Neuronal stem cell (in vitro differentiated cells): ENCODE measurements around the gene RPGR.

Source experiments
- DNase-seq: peaks from one replicate; pipeline ENCODE4 v3.0.0-alpha.2; 2013; ENCODE audit warnings: low spot score
- H2AFZ ChIP-seq: one replicate; pipeline ENCODE4 v1.6.1; 2013; ENCODE audit warnings: mild to moderate bottlenecking, low read length, inconsistent platforms
- H2AK5ac ChIP-seq: 2 replicates; pipeline ENCODE4 v1.6.1; 2013; ENCODE audit warnings: low read depth, mild to moderate bottlenecking, inconsistent platforms, low read length, moderate library complexity, mixed read lengths
- H2BK120ac ChIP-seq: 2 replicates; pipeline ENCODE4 v1.6.1; 2013; ENCODE audit warnings: low read depth, mild to moderate bottlenecking, inconsistent platforms, low read length, moderate library complexity, mixed read lengths
- H2BK12ac ChIP-seq: one replicate; pipeline ENCODE4 v1.6.1; 2013; ENCODE audit warnings: low read length, inconsistent platforms
- H2BK15ac ChIP-seq: 2 replicates; pipeline ENCODE4 v1.6.1; 2013; ENCODE audit warnings: mild to moderate bottlenecking, low read length, inconsistent platforms, mixed read lengths
- H2BK5ac ChIP-seq: one replicate; pipeline ENCODE4 v1.6.1; 2013; ENCODE audit warnings: inconsistent platforms, mild to moderate bottlenecking, low read length, moderate library complexity
- H3K14ac ChIP-seq: one replicate; pipeline ENCODE4 v1.6.1; 2013; ENCODE audit warnings: low read length, inconsistent platforms
- H3K18ac ChIP-seq: 2 replicates; pipeline ENCODE4 v1.6.1; 2013; ENCODE audit warnings: low read length, inconsistent platforms
- H3K23ac ChIP-seq: 2 replicates; pipeline ENCODE4 v1.6.1; 2013; ENCODE audit warnings: low read depth, mild to moderate bottlenecking, mixed read lengths, low read length, inconsistent platforms; ENCODE audit not compliant: poor library complexity
- H3K27ac ChIP-seq: replicated peaks from 3 replicates; pipeline ENCODE4 v1.5.1; 2013; ENCODE audit warnings: low read length, inconsistent platforms
- H3K27me3 ChIP-seq, 3 experiments: 2 replicates each; pipeline ENCODE4 v1.6.1; 2013; ENCODE audit warnings: low read length in 3 of 3, mild to moderate bottlenecking in 2 of 3, inconsistent platforms in 1 of 3, low read depth in 1 of 3, mixed read lengths in 1 of 3, moderate library complexity in 1 of 3; ENCODE audit not compliant: control insufficient read depth in 3 of 3, insufficient read depth in 3 of 3
- H3K36me3 ChIP-seq, 2 donors: replicated peaks in 1 of 2; 2 replicates each; pipeline ENCODE4 v1.6.1; 2013; ENCODE audit warnings: low read length in 2 of 2; ENCODE audit not compliant: control insufficient read depth in 2 of 2, insufficient read depth in 2 of 2
- H3K4ac ChIP-seq: 2 replicates; pipeline ENCODE4 v1.6.1; 2013; ENCODE audit warnings: inconsistent platforms, mild to moderate bottlenecking, low read length, moderate library complexity
- H3K4me1 ChIP-seq, 2 donors: 1 replicate in 1 of 2; 2 replicates in 1 of 2; pipeline ENCODE4 v1.6.1; 2013; ENCODE audit warnings: low read length in 2 of 2, low read depth in 1 of 2; ENCODE audit not compliant: control insufficient read depth in 2 of 2, insufficient read depth in 1 of 2
- H3K4me2 ChIP-seq: one replicate; pipeline ENCODE4 v1.6.1; 2013; ENCODE audit warnings: mild to moderate bottlenecking, low read length, inconsistent platforms; ENCODE audit not compliant: insufficient read depth, poor library complexity, severe bottlenecking
- H3K4me3 ChIP-seq, 2 donors: 2 replicates each; pipeline ENCODE4 v1.5.1; 2013; ENCODE audit warnings: low read length in 2 of 2, mild to moderate bottlenecking in 2 of 2, inconsistent platforms in 1 of 2, moderate library complexity in 1 of 2
- H3K79me1 ChIP-seq: one replicate; pipeline ENCODE4 v1.6.1; 2013; ENCODE audit warnings: low read depth, mild to moderate bottlenecking, inconsistent platforms, low read length, moderate library complexity
- H3K9ac ChIP-seq: one replicate; pipeline ENCODE4 v1.6.1; 2013; ENCODE audit warnings: mild to moderate bottlenecking, low read depth, low read length, inconsistent platforms; ENCODE audit not compliant: poor library complexity
- H3K9me3 ChIP-seq, 2 donors: replicated peaks in 1 of 2; 2 replicates each; pipeline versions ENCODE3 to v1.6.1; 2013; ENCODE audit warnings: low read length in 2 of 2, mild to moderate bottlenecking in 2 of 2, inconsistent platforms in 1 of 2, low read depth in 1 of 2, mixed read lengths in 1 of 2, moderate library complexity in 1 of 2; ENCODE audit not compliant: control insufficient read depth in 2 of 2, insufficient read depth in 1 of 2
- H4K8ac ChIP-seq: one replicate; pipeline ENCODE4 v1.6.1; 2013; ENCODE audit warnings: low read depth, mild to moderate bottlenecking, inconsistent platforms, low read length, moderate library complexity
- H4K91ac ChIP-seq: one replicate; pipeline ENCODE4 v1.6.1; 2013; ENCODE audit warnings: low read length, low read depth, mild to moderate bottlenecking, inconsistent platforms; ENCODE audit not compliant: poor library complexity
- WGBS, 2 donors: extraction: QIAGEN DNeasy Blood & Tissue Kit; methylation state at CpG; one replicate each; pipeline ENCODE4 v1.1.7; 2013; ENCODE audit warnings: missing lambda C conversion rate in 2 of 2, mixed read lengths in 1 of 2; ENCODE audit not compliant: insufficient read length in 2 of 2, insufficient replicate concordance in 1 of 2; ENCODE audit errors: extremely low coverage in 2 of 2; 5-methylcytosine and 5-hydroxymethylcytosine counted together

RPGR gene

DNA sequence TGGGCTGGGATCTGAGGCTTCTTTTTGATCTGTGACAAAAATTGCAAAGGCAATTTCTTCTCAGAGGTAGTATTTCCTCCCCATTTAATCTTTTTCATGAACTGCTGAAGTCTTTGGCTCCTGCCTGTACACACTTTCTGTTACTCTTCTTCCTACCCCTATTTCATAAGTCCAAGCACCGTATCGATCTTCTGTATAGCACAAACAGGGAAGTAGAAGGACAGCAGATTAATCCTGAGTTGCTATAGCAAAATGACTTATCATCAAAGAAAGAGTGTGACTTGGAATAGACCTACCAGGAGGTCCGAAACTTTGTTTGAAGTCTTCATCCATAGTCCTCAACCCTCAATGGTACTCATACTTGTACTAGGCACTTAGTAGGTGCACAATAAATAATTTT is 47.1 kb upstream of the RPGR start:
- no peaks in the 10 kb centered on the region for H3K4me1 ChIP-seq
- H3K14ac ChIP-seq: no peak overlapping the region
- no peak overlapping the region for H2BK5ac ChIP-seq
- no peak overlapping the region for H2BK15ac ChIP-seq
- H3K9ac ChIP-seq: no peak overlapping the region
- H4K91ac ChIP-seq: no peak overlapping the region
- no peak overlapping the region for H3K4me3 ChIP-seq
- H3K27me3 ChIP-seq: no peaks in the 10 kb centered on the region
- H3K9me3 ChIP-seq: no peaks in the 10 kb centered on the region
- H2BK12ac ChIP-seq: no peak overlapping the region
- H3K18ac ChIP-seq: no peak overlapping the region
- DNase-seq: no peak
- H3K36me3 ChIP-seq: no peaks in the 10 kb centered on the region
- no peak overlapping the region for H3K27ac ChIP-seq
- WGBS, 2 donors: no CpG with 5 or more reads among the region's 3 CpGs
- no peak overlapping the region for H3K4me2 ChIP-seq
- H2AK5ac ChIP-seq: no peak overlapping the region
- H3K79me1 ChIP-seq: no peaks in the 10 kb centered on the region
- no peak overlapping the region for H4K8ac ChIP-seq
- no peak overlapping the region for H2AFZ ChIP-seq
- no peak overlapping the region for H2BK120ac ChIP-seq
- no peak overlapping the region for H3K23ac ChIP-seq
- no peak overlapping the region for H3K4ac ChIP-seq

- H3K36me3 ChIP-seq: no peaks in the 10 kb centered on the region
- H3K27me3 ChIP-seq: no peaks in the 10 kb centered on the region
- no peak overlapping the region for H3K27ac ChIP-seq
- no peak overlapping the region for H4K8ac ChIP-seq
- H3K14ac ChIP-seq: no peak overlapping the region
- H2BK5ac ChIP-seq: no peak overlapping the region
- H3K4me2 ChIP-seq: no peak overlapping the region
- H3K9ac ChIP-seq: no peak overlapping the region
- H2AK5ac ChIP-seq: no peak overlapping the region
- H3K4ac ChIP-seq: no peak overlapping the region
- no peaks in the 10 kb centered on the region for H3K4me1 ChIP-seq
- no peak overlapping the region for H2AFZ ChIP-seq
- no peak for DNase-seq
- no peak overlapping the region for H2BK15ac ChIP-seq
- WGBS, 2 donors: no CpG with 5 or more reads among the region's 2 CpGs
- H2BK120ac ChIP-seq: no peak overlapping the region
- H4K91ac ChIP-seq: no peak overlapping the region
- H3K23ac ChIP-seq: no peak overlapping the region
- H2BK12ac ChIP-seq: no peak overlapping the region
- H3K4me3 ChIP-seq: no peak overlapping the region
- H3K79me1 ChIP-seq: no peaks in the 10 kb centered on the region
- H3K9me3 ChIP-seq: no peaks in the 10 kb centered on the region
- no peak overlapping the region for H3K18ac ChIP-seq
Observed at GRCh38 chrX:38371641-38372040, 44.3 kb upstream of the RPGR start.

DNA sequence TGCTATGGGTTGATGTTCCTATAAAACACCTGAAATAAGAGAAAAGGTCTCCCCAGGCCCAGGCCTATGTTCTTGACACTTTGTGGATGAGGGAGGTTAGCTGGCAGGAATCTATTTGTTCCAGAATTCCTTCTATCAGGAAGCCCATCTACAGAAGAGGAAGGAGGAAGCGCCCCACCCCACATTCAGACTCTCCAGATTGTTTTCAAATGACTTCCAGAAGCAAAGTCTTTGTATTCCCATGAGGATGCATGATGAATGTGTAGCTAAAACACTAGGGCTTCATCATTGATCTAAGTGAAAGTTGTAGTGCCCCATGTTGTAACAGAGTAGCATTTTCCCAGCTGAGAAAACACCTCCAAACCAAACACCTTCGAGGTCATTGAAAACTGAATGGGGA is 41.5 kb upstream of the RPGR start:
- H3K36me3 ChIP-seq: no peaks in the 10 kb centered on the region
- no peak overlapping the region for H2BK120ac ChIP-seq
- H2BK15ac ChIP-seq: no peak overlapping the region
- no peak overlapping the region for H3K14ac ChIP-seq
- H2AK5ac ChIP-seq: no peak overlapping the region
- H3K4ac ChIP-seq: no peak overlapping the region
- H3K4me3 ChIP-seq: no peak overlapping the region
- no peaks in the 10 kb centered on the region for H3K9me3 ChIP-seq
- H3K79me1 ChIP-seq: no peaks in the 10 kb centered on the region
- H4K8ac ChIP-seq: no peak overlapping the region
- no peak overlapping the region for H3K27ac ChIP-seq
- H2AFZ ChIP-seq: no peak overlapping the region
- H4K91ac ChIP-seq: no peak overlapping the region
- H3K27me3 ChIP-seq: no peaks in the 10 kb centered on the region
- H3K23ac ChIP-seq: no peak overlapping the region
- H3K9ac ChIP-seq: no peak overlapping the region
- DNase-seq: no peak
- H3K4me2 ChIP-seq: no peak overlapping the region
- no peaks in the 10 kb centered on the region for H3K4me1 ChIP-seq
- no peak overlapping the region for H2BK5ac ChIP-seq
- no CpG with 5 or more reads among the region's 2 CpGs for WGBS, 2 donors
- H2BK12ac ChIP-seq: no peak overlapping the region
- no peak overlapping the region for H3K18ac ChIP-seq

- H3K4ac ChIP-seq: no peak overlapping the region
- whole genome bisulfite sequencing, 2 donors: no CpG with 5 or more reads among the region's 3 CpGs
Observed at GRCh38 chrX:38365954-38366353, 38.6 kb upstream of the RPGR start.

More at GRCh38 chrX:38365954-38366353, 38.6 kb upstream of the RPGR start:
- Histone ChIP-seq H3K27ac (no peak overlapping the region), H3K18ac (no peak overlapping the region), H3K9ac (no peak overlapping the region), H3K27me3 (no peaks in the 10 kb centered on the region), H3K79me1 (no peaks in the 10 kb centered on the region), H3K4me3 (no peak overlapping the region), H2AK5ac (no peak overlapping the region), H2AFZ (no peak overlapping the region), H2BK5ac (no peak overlapping the region), H3K4me2 (no peak overlapping the region), H3K14ac (no peak overlapping the region), H2BK120ac (no peak overlapping the region), H3K36me3 (no peaks in the 10 kb centered on the region), H4K91ac (no peak overlapping the region), H2BK15ac (no peak overlapping the region), H3K4me1 (no peaks in the 10 kb centered on the region), H3K9me3 (no peaks in the 10 kb centered on the region), H4K8ac (no peak overlapping the region), H2BK12ac (no peak overlapping the region), H3K23ac (no peak overlapping the region)
- no peak for DNase-seq
